Activated naive CD4-positive, alpha-beta T cell (primary cell): Measurements from ENCODE around the gene SNRPD3.
A peak's percentile ranks its signal among the peaks of the same experiment; 100 is the strongest.
"Not testable (repeated sequence)": the region's sequence is repeated elsewhere in the genome, so short reads cannot be mapped to it uniquely, and the experiment has no call there.

Source experiments
- DNase-seq, 4 experiments: peaks; one replicate each; lab custom pipeline; 2025; lab: John Stamatoyannopoulos, UW

SNRPD3 gene

DNA sequence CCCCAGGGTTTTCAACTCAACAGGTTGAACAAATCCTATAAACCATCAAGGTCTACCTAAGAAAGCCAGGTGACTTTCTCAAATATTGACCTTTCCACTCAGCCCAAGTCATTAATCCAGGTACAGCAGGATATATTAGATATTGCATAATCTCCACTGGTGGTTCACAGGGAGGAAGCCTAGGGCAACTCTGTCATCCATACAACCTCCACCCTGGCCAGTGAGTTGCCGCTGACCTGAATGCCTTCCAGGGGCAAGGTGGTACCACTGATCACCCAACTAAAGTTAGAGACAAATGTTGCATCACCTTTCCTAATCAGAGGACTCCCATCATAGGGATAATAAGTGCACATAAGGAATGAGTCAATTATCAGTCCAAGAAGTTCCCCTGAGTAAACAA lies 23.7 kb upstream of the SNRPD3 start:
- no peak for DNase-seq

DNA sequence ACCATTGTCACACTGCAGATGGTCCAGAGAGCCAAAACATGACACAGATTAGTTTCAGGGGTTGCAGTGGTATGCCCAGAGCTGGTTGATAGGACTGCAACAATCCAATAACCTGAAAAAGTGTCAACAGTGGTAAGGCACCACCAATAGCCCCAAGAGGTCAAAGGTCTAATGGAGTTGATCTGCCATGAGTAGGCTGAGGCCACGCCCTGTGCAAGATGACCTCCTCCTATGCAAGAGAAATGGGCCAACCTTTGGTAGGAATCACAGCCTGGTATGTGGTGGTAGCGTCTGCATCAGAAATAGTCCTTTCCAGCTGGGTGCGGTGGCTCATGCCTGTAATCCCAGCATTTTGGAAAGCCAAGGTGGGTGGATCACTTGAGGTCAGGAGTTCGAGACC lies 20.5 kb upstream of the SNRPD3 start:
- DNase-seq = no peak

DNA sequence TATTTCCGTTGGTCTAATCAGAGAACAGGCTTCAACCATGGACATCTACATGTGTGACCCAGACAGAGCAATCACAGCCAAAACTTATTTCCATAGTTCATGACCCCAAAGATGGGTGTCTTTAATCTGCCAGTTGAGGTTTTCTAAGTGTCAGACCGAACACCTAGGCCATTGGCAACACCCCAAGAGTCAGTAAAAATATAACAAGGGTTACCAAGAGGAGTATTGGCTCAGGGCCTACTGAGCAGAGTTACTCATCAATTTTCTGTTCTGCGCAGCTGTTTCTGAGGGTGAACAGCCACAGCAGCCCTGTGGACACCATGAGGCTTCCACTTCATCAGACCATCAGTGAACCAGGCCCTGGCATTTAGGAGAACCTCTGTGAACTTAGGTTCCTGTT lies 19.7 kb upstream of the SNRPD3 start:
- no peak for DNase-seq

DNA sequence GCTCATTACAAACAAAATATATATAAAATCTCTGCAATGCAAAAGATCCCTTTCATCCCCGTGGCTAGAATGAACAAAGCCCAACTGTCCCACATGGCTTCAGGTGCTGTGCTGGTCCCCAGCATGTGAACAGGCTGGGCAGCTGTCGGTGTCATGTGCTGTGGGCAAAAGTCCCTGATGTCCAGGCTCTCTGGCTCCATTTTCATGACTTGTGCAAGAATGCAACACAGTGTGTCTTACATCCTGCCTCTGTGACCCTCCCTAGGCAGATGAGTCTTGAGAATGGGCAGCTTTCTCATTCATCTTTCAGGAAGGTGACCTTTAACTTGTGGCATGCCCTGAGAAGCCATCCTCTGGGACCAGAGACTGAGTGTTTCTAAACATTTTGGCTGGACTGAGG lies 15.3 kb upstream of the SNRPD3 start:
- DNase-seq = no peak

DNA sequence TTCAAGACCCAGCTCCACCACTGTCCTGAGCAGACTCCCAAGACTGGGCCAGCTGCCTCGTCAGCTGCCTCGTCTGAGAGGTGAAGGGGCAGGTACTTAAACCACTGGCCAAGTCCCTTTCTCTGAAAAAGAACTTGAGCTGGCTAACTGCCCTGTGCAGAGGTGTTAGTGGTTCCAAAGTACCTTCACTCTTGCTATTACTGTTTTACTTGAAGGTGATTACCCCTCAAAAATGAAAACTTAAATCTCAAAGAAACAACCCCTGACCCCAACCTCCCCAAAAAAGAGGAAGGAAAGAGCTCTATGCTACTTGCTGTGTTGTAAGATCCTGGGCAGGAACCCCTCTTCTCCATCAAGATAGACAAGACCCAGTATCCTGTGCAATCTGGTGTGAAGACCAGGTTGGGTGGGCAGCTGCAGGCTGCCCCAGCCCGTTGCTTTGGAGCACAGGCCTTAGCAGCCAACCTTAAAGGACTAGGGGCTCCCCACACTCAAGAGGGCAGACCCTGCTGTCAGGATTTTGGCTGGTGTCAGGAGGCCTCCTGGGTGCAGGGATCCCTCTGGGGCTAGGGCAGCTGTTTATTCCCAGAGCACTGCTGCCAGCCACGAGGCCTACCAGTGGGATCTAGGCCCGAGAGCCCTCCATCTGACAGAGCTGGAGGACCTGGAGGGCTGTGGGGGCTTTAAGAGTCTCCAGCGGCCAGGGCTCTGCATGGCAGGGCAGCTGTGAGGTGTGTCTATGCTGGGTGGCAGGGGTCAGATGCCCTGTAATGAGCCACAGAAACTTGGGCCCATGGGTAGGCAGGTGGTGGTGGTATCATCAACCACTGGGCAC lies 13.9 kb upstream of the SNRPD3 start:
- no peak for DNase-seq

DNA sequence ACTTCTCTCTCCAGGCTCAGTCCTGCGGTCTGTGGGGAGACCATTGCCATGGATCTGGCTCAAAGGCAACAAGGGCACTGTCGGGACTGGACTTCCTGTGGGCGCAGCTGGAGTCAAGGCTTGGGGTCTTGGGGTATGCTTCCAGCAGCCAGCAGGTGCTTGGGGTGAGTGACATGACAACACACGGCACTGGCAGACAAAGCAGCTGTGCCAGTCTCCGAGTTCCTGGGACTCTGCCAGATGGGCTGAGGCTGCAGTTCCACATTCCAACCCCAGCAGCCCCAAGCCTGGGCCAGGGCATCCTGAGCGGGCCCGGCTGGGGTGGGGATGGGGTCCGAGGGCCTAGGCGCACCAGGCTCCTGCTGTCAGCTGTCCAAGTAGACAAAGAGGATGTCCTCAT lies 13.2 kb upstream of the SNRPD3 start:
- no peak for DNase-seq

DNA sequence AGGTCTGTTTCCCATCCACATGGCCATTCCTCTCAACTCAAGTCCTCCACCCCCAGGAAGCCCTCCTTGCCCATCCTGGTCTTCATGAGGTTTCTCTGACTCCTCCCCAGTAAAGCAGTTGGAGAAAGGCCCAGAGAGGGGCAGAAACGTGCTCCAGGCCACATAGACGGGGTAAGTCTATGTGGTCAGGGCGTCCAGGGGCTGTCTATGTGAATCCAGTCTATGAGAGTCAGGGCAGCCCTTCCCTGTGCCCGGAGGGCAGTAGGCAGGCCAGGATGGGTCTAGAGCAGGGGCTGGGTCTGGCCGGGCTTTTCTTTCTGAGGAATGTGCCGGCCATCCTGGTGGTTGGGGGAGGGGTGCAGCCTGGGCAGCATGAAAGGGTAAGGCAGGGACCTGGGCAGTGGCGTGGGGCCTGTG lies 12.6 kb upstream of the SNRPD3 start:
- no peak for DNase-seq

DNA sequence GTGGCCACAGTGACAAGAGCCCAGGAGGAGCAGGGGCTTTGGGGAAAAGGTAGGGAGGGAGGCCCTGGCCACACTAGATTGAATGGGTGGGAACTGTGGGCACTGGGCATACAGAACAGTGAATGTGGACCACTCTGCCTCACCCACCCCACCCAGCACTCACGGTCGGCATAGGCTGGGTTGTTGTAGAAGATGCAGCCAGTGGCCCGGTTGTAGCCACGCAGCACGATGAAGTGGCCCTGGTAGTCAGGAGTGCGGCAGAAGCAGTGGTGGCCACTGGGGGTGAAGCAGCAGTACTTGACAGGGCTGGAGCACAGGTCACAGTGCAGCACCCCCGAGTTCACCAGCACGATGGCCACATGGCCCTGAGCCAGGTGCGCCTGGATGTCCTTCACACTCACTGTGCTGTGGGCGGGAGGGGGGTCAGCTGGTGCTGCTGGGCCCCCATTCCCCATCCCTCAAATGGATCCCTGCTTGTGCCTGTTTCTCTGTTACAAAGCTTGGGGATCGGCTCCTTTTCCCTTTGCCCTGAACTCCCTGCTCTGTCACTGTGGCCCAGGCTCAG lies 12.0 kb upstream of the SNRPD3 start:
- no peak for DNase-seq

DNA sequence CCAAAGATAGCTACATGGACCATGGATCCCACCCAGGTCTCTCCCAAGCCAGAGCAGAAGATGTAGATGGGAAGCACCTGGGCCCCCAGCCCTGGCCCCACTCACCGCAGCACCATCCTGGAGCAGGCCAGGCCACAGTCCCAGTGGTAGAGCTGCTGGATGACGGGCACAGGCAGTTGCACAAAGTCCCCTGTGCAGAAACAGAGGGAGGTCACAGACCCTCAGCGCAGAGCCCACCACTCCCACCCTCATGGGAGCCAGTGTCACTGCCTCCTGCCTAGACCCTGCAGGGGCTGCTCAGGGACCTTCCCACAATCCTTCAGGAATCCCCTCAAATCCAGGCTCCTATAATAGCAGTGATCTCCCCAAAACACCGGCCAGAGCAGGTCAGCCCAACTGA lies 7.0 kb upstream of the SNRPD3 start:
- DNase-seq = no peak

DNA sequence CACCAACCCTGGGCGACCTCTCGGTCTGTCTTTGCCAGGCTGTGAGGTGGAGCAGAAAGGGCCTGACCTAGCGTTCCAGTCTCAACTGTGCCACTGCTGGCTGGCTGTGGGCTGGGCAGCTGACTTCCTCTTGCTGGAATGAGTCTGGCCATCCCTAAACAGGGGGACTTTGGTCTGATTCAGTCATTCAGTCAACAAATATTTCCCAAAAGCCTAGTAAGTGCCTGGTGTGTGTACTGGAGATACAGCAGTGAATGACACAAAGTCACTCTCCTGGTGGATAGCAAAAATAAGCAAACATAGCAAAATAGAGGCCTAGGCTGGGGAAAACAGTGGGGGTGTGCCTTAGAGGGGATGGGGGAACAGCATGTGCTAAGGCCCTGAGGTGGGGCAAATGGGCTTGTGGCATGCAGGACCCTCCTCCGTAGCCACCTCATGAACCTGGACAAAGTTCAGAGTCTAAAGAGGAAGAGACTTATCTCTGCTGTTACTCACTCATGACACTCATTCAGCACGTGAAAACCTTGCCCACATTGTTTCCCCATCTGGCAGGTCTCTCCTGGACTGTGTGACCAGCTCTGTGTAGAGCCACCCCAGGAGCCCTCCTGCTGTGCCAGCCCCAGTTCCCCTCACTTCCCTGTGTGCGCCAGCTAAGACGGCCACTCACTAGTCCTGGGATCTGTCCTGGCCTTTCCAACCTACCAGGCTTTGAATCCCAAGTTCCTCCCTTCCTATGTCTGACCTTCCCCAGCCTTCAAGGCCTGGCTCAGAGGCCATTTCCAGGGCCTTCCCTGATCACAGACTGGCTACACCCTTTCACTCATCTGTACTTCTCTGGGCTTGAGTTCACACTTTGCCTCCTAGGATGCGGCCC lies 5.5 kb upstream of the SNRPD3 start:
- no peak for DNase-seq

DNA sequence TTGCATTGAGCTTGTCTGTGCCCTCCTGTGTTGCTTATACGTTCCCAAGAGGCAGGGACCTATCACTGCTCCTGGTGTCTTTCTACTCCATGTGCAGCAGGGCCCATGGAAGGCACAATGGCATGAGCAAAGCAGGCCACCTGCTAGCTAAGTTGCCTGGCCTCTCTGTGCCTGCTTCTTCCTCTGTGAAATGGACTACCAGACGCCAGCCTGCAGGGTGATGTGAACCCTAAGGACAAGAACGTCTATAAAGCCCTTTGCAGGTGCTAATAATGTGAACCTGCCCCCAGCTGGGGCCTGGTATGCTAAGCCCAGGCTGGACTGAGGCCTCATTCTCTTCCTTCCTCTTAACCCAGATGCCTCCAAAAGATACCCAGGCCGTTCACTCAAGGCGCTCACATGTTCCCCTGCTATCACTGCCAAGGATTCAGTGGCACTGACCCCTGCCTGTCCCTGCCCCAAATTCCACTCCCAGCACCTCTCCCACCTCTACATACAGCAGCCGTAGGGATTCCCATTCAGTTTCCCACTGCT lies 4.8 kb upstream of the SNRPD3 start:
- no peak for DNase-seq

DNA sequence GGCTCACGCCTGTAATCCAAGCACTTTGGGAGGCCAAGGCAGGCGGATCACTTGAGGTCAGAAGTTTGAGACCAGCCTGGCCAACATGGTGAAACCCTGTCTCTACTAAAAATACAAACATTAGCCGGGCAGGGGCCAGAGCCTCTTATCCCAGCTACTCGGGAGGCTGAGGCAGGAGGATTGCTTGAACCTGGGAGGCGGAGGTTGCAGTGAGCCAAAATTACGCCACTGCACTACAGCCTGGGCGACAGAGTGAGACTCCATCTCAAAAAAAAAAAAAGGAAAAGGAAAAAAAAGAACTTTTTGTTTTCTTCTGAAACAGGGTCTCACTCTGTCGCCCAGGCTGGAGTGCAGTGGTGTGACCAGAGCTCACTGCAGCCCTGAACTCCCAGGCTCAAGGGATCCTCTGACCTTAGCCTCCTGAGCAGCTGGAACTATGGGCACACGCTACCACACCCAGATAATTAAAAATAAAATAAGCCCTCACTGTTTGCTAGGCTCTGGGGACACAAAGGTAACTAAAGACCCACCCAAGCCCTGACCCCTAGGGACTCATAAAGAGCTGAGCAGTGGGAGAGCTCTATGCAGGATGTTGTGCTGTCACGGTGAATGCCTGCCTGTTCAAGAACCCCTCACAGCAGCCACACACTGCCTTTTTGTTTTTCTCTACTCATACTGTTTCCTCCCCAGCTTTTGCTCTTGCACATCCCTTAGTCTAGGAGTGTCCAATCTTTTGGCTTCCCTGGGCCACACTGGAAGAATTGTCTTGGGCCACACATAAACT lies 3.1 kb upstream of the SNRPD3 start:
- not testable (repeated sequence) for DNase-seq

DNA sequence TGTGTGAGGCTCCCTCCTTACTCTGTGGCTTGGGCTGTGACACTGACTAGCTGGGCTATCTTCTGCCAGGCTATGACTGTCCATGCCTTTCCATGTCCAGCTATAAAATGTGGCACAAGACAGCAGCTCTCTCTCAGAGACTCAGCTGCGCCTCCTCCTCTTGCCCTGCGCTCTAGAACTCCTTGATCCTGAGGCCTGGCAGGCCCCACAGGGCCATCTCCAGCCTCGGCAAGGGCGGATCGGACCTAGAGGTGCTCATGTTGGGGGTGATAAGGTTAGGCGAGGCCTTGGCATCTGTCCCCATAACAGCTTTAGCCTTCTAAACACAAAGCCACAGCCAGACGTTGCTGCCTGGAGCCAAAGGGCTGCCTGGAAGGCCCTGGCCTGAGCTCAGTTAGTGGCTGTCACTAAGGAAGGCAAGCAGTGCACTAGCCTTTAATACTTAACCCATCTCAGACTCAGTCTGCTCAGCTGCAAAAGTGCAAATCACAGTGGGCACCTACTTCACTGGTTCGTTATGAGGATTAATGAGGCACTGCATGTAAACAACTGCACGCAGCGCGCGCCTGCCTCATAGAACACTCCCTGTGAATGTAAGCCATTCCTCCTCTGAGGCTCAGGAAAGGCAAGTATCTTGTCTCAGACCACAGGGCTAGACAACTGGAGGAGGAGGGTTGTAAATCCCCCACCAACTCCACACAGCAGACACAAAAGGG lies 2.0 kb upstream of the SNRPD3 start:
- DNase-seq = no peak

DNA sequence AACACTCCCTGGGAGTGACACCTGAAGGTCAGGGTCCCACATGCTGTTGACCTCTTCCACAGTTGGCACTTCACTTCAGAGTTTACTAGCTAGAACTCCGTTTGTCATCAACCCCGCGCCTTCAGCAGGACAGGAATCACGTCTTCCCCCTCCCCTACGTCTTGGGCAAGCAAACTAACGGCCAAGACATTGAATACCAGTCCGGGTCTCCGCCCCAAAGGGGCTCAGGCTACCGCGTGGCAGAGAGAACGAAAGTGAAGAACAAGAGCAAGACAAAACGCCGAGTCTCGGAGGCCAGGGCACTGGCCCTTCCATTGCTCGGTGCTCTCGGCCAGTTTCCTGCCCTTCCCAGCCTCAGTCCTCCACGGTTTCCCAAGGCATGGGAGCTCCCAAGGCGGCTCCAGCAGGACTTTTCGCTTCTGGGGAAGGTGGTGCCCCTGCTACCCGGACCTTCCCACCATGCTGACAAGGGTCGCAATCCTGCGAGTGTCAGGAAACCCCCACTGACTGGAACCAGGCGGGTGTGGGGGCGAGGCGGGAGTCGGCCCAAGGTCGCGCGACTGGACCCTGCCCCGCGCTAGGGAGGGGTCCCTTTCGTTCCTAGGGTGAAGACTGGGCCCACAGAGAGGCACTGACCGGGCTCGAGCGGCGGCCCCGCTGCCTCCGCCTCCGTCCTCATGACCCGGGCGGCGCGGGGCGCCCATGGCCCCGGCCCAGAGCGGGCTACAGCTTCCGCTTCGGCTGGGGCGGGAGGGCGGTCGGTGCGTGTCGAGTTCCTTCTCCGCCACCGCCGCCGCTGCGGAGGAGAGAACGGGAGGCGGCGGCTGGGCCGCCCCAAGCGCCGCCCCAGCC lies 1.3 kb upstream of the SNRPD3 start, which contains the start of gene GUCD1:
Gene GUCD1, minus strand, starts transcription at position 826 of the 852 bp plus-strand sequence. Its CDS starts 147 bp downstream, at position 679.
- peak in 2 of 4 experiments; percentile 42 to 48 for DNase-seq

DNA sequence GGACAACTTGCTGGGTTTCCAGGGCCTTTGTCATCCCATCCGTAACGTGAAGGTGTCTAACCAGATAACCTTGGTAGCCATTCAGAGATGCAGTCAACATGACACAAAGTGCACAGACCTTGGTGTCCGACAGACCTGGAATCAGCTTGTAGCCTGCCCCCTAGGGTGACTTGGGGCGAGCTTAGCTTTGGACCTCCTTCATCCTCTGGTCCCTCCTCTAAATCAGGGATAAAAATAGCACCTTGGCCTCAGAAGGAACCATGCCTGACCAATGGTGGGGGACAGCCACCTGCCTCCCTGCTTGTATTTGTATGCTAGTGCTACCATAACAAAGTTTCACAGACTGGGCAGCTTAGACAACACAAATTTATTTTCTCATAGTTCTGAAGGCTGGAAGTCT lies 3.7 kb downstream of the SNRPD3 start:
- no peak for DNase-seq

DNA sequence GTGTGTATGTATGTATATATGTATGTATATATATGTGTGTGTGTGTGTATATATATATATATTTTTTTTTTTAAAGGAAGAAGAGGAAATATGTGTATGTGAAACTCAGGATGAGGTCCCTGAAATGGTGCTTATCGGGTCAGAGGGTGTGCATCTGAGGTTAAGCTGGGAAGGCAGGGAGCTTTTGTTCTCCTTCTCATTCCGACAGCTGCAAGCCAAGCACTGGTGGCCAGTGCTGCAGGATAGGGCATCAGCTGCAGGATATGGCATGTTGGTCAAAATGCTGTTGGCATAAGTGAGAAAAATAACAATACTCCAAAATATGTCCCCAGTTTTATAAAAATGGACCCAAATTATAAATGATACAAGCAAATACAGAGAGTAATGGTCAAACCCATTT lies 7.4 kb downstream of the SNRPD3 start:
- DNase-seq = no peak

DNA sequence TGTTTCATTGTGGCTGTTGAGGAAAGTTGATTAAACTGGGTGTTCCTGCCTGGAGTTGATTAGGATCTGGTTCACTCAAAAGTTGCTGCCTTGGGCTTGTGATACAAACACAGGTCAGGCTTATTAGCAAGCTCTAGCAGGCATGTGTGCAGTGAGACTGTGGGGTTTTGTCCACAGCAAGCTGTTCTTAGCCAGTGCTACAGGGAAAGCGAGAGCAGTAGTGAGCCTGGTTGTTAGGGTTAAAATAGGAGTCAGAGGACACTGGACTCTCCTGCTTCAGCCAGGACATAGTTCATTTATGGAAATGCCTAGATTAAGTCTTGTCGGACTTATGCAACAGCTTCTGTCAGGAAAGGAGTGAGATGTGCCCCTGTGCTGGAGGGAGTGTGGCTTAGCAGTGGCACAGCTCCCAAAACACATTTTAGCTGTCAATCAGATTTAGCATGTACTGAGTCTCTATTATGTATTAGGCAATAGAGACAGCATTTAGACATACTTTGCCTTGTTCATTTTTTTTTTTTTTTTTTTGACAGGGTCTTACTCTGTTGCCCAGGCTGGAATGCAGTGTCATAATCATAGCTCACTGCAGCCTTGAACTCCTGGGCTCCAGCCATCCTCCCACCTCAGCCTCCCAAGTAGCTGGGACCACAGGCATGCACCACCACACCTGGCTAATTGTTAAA lies 8.7 kb downstream of the SNRPD3 start:
- DNase-seq = no peak

DNA sequence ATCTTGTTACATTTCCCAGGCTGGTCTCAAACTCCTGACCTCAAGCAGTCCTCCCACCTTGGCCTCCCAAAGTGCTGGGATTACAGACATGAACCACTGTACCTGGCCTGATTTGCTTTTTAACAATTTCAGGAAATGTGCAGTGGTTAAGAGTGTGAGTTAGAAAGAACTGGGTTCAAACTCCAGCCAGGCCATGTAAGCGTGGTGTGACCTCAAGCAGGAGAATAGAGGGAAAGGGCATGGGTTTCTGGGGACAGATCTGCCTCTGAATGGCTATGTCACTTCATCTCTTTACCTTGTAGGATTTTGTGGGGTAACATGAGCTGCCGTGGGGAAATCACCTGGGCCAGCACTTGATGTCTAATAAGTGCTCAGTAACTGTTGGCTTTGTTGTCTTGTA lies 9.3 kb downstream of the SNRPD3 start:
- DNase-seq = no peak

DNA sequence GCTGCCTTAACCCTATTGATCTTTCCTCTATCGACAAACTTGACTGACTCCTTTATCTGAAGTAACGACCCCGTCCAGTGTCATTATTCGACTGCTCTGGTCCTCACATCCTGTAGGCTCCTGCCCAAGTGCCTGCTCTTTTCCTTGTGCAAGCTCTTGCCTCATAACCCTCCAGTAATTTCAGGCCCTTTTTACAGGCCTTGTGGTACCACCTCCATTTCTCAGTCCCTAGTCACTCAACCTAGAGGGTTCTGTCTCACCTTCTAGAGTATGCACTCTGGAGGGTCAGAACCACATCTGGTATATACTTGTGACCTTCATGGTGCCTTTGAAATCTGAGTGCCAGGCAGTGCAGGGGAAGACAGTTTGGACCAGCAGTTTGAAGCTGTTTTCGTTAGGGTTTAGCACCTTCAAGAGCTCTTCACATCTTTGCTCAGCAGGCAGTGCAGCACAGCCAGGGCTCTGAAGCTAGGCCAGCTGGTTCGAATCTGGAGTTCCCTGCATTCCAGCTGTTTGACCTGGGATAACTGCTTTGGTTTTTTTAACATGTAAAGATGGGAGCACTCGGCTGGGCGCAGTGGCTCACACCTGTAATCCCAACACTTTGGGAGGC lies 11.2 kb downstream of the SNRPD3 start:
- no peak for DNase-seq
